SK-N-SH (cell line): ENCODE measurements around the gene ANKRD44. TPM values are rescaled to one million over a fixed set of nuclear protein-coding genes. Genes with fewer than 3 reads are reported as not detected.
A peak's percentile ranks its signal among the peaks of the same experiment; 100 is the strongest.

Experiments used
- CTCF ChIA-PET: fragments of 300-600, 350-600 bp; formaldehyde crosslinking; extraction: SDS; loops from one replicate; lab custom pipeline; 2021; lab: Yijun Ruan, JAX
- POLR2A ChIA-PET: fragments of 350-600 bp; sonication (Branson Sonifier 250); formaldehyde crosslinking; extraction: SDS; loops from one replicate; lab custom pipeline; 2020; ENCODE audit warnings: antibody characterized with exemption, inconsistent platforms; lab: Yijun Ruan, JAX
- DNase-seq: peaks from one replicate; pipeline ENCODE4 v3.0.0; 2012
- H2AFZ ChIP-seq: fragments of 200-600 bp; sonication (generic); 2 replicates; pipeline ENCODE4 v1.8.1; 2016; ENCODE audit warnings: antibody characterized with exemption, mild to moderate bottlenecking, low read depth
- H3F3A ChIP-seq: fragments of 200-600 bp; sonication (generic); replicated peaks from 2 replicates; pipeline ENCODE3; 2016; ENCODE audit warnings: antibody characterized with exemption, mild to moderate bottlenecking; ENCODE audit not compliant: insufficient read depth
- H3K27ac ChIP-seq, 2 experiments: fragments of 200-500 bp in 1 of 2; fragments of 200-600 bp in 1 of 2; sonication (Bioruptor generic) in 1 of 2; sonication (generic), shearing (Covaris generic) in 1 of 2; 2 replicates each; pipeline versions ENCODE4 v1.5.1 to v1.6.1; 2014 to 2016; ENCODE audit warnings: low read depth in 2 of 2, inconsistent platforms in 1 of 2, low read length in 1 of 2, mild to moderate bottlenecking in 1 of 2, mixed read lengths in 1 of 2
- H3K27me3 ChIP-seq: fragments of 200-600 bp; sonication (generic), shearing (Covaris generic); 2 replicates; pipeline ENCODE4 v1.6.1; 2016; ENCODE audit warnings: mixed run types; ENCODE audit not compliant: insufficient read depth
- H3K36me3 ChIP-seq, 2 experiments: fragments of 200-500 bp in 1 of 2; fragments of 200-600 bp in 1 of 2; sonication (Bioruptor generic) in 1 of 2; sonication (generic) in 1 of 2; replicated peaks in 1 of 2; 2 replicates each; pipeline versions ENCODE3 to v1.5.1; 2014 to 2016; ENCODE audit warnings: low read length in 1 of 2, mild to moderate bottlenecking in 1 of 2; ENCODE audit not compliant: insufficient read depth in 2 of 2, control insufficient read depth in 1 of 2
- H3K4me1 ChIP-seq, 2 experiments: fragments of 200-500 bp in 1 of 2; fragments of 200-600 bp in 1 of 2; sonication (Bioruptor generic) in 1 of 2; sonication (generic), shearing (Covaris generic) in 1 of 2; 2 replicates each; pipeline versions ENCODE4 v1.5.1 to v1.6.1; 2014 to 2016; ENCODE audit warnings: low read depth in 1 of 2, low read length in 1 of 2, mixed run types in 1 of 2; ENCODE audit not compliant: insufficient read depth in 2 of 2, control insufficient read depth in 1 of 2
- H3K4me2 ChIP-seq: fragments of 200-600 bp; sonication (generic), shearing (Covaris generic); 2 replicates; pipeline ENCODE4 v1.6.1; 2017; ENCODE audit warnings: mixed run types
- H3K4me3 ChIP-seq, 2 experiments: fragments of 200-500 bp in 1 of 2; fragments of 200-600 bp in 1 of 2; sonication (Bioruptor generic) in 1 of 2; sonication (generic), shearing (Covaris generic) in 1 of 2; 2 replicates each; pipeline versions ENCODE4 v1.5.1 to v1.8.1; 2014 to 2016; ENCODE audit warnings: low read depth in 2 of 2, inconsistent platforms in 1 of 2, low read length in 1 of 2, mild to moderate bottlenecking in 1 of 2, mixed read lengths in 1 of 2, moderate library complexity in 1 of 2
- H3K79me2 ChIP-seq: fragments of 200-600 bp; sonication (generic); 2 replicates; pipeline ENCODE4 v1.8.1; 2017; ENCODE audit warnings: mild to moderate bottlenecking; ENCODE audit not compliant: insufficient read depth
- H3K9ac ChIP-seq: fragments of 200-600 bp; sonication (generic); 2 replicates; pipeline ENCODE4 v1.6.1; 2017; ENCODE audit warnings: mixed run types
- H3K9me2 ChIP-seq: fragments of 200-600 bp; sonication (generic); 2 replicates; pipeline ENCODE4 v1.6.1; 2017; ENCODE audit warnings: mixed run types
- H3K9me3 ChIP-seq: fragments of 200-600 bp; sonication (generic); 2 replicates; pipeline ENCODE4 v1.6.1; 2017; ENCODE audit warnings: mixed run types, mild to moderate bottlenecking, moderate library complexity
- H4K20me1 ChIP-seq: fragments of 200-600 bp; sonication (generic); 2 replicates; pipeline ENCODE4 v1.6.1; 2017; ENCODE audit warnings: mild to moderate bottlenecking, mixed run types; ENCODE audit not compliant: insufficient read depth
- EP300 ChIP-seq, 2 experiments: IDR thresholded peaks; 2 replicates each; pipeline versions ENCODE4 v1.4.0 to v1.6.1; 2012; ENCODE audit warnings: borderline replicate concordance in 1 of 2, low read depth in 1 of 2, low read length in 1 of 2
- EZH2phosphoT487 ChIP-seq: fragments of 200-600 bp; sonication (generic); IDR thresholded peaks from 2 replicates; pipeline ENCODE4 v1.6.1; 2017; ENCODE audit warnings: low read depth, mixed run types, mild to moderate bottlenecking, antibody characterized with exemption, moderate library complexity, borderline replicate concordance
- FOXJ3 ChIP-seq: sonication (generic); formaldehyde crosslinking; IDR thresholded peaks from 2 replicates; pipeline ENCODE4 v1.5.1; 2020; ENCODE audit warnings: mild to moderate bottlenecking, missing genetic modification reagents
- GATA2 ChIP-seq: sonication (generic); formaldehyde crosslinking; IDR thresholded peaks from 2 replicates; pipeline ENCODE4 v1.5.0; 2020; ENCODE audit warnings: mild to moderate bottlenecking, missing genetic modification reagents
- JUND ChIP-seq: IDR thresholded peaks from 2 replicates; pipeline ENCODE4 v1.4.0; 2012
- MEF2A ChIP-seq: IDR thresholded peaks from 2 replicates; pipeline ENCODE4 v1.4.0; 2012; ENCODE audit warnings: low read depth, borderline replicate concordance
- MXI1 ChIP-seq: IDR thresholded peaks from 2 replicates; pipeline ENCODE4 v1.6.1; 2012; ENCODE audit warnings: mild to moderate bottlenecking, low read depth, low read length, improper control_type of control experiment
- RAD21 ChIP-seq: IDR thresholded peaks from 2 replicates; pipeline ENCODE4 v1.6.1; 2012; ENCODE audit warnings: mild to moderate bottlenecking, low read length
- RFX5 ChIP-seq: IDR thresholded peaks from 2 replicates; pipeline ENCODE4 v1.6.1; 2012; ENCODE audit warnings: mild to moderate bottlenecking, improper control_type of control experiment, low read length
- SMC3 ChIP-seq: IDR thresholded peaks from 2 replicates; pipeline ENCODE4 v1.6.1; 2012; ENCODE audit warnings: low read depth, low read length, improper control_type of control experiment
- TEAD4 ChIP-seq: IDR thresholded peaks from 2 replicates; pipeline ENCODE4 v1.4.0; 2012; ENCODE audit warnings: mild to moderate bottlenecking, borderline replicate concordance; ENCODE audit not compliant: insufficient read depth
- WGBS: methylation state at CpG from one replicate; pipeline ENCODE4 v1.1.6; 2017; ENCODE audit warnings: low lambda C conversion rate; 5-methylcytosine and 5-hydroxymethylcytosine counted together
- polyA plus RNA-seq, 3 experiments: library from polyadenylated mRNA; depleted of rRNA; stranded (reverse); fragments of >200 nt; gene quantifications; 2 replicates each; pipeline ENCODE4 v1.2.3, GENCODE V29; 2012
- TF ChIP-seq, protein P1 (sequence below): fragments of 200-600 bp; sonication (generic); IDR thresholded peaks from 2 replicates; pipeline ENCODE4 v1.6.1; 2017; ENCODE audit warnings: antibody characterized with exemption, mild to moderate bottlenecking, moderate library complexity
- TF ChIP-seq, protein P2 (sequence below): IDR thresholded peaks from 2 replicates; pipeline ENCODE4 v1.4.0; 2012; ENCODE audit warnings: low read depth, borderline replicate concordance
- TF ChIP-seq, protein P3 (sequence below): fragments of 150-350 bp; IDR thresholded peaks from 2 replicates; pipeline ENCODE4 v1.6.1; 2017; ENCODE audit warnings: antibody characterized with exemption, low read length, low read depth, borderline replicate concordance
- TF ChIP-seq, protein P4 (sequence below): fragments of 150-350 bp; IDR thresholded peaks from 2 replicates; pipeline ENCODE4 v1.6.1; 2016; ENCODE audit warnings: mild to moderate bottlenecking, low read depth, low read length
- TF ChIP-seq, protein P5 (sequence below): IDR thresholded peaks from 2 replicates; pipeline ENCODE4 v1.6.1; 2012; ENCODE audit warnings: mild to moderate bottlenecking, low read depth, low read length, moderate library complexity

The ANKRD44 gene
- polyA plus RNA-seq, 1 of the 3 experiments (the other 2 are of a cell fraction) = 12.5 TPM

DNA sequence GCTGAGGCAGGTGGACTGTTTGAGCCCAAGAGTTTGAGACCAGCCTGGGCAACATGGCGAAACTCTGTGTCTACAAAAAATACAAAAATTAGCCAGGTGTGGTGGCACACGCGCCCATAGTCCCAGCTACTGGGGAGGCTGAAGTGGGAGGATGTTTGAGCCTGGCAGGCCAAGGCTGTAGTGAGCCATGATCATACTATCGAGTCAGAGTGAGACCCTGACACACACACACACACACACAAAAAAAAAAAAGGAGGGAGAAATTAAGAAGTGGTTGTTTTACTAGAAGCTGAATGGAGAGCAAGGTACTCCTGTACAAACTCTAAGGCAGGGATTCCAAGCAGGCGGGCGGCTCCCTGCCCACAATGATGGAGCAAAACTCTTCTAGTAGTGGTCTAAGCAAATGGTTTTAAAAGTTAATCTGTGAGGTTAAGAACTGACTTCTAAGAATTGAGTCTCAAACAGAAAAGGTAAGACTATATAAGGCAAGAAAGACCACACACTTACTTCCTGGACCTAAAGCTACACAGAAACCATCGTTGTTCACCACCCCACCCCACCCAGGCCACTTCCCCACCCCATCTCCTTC, 2.6 kb downstream of the ANKRD44 start:
- 89% methylated on average over 7 of the region's 7 CpGs for WGBS
- Histone ChIP-seq H3K27me3 (no peaks in the 10 kb centered on the region), H3K9me2 (no peaks in the 10 kb centered on the region), H2AFZ (no peak overlapping the region), H3K9ac (no peak overlapping the region), H3K4me1 (peaks cover 7 to 39% of the 10 kb centered on the region in 2 experiments; a peak in 3 of 4 replicates), H3K9me3 (no peaks in the 10 kb centered on the region), H3K4me3 (no peak overlapping the region), H3F3A (peaks cover 7% of the 10 kb centered on the region), H4K20me1 (no peaks in the 10 kb centered on the region), H3K27ac (peak overlapping the region in 1 of 2 experiments; percentile 94; a peak in 2 of 4 replicates), H3K79me2 (no peaks in the 10 kb centered on the region), H3K36me3 (peaks cover 0 to 4% of the 10 kb centered on the region in 2 experiments)
- POLR2A ChIA-PET = interaction anchor here (1.4 kb wide), 1 partner anchor 27 kb away, joined by 3 read pairs; no protein-coding TSS in a partner anchor
- CTCF ChIA-PET = interaction anchor here (0.6 to 6.2 kb wide), 13 partner anchors 11 to 232 kb away, joined by 3 to 55 read pairs (median 6); no protein-coding TSS in a partner anchor
- no peak for TF ChIP-seq MXI1
- TF ChIP-seq TEAD4 = no peak
- TF ChIP-seq, protein P1, sequence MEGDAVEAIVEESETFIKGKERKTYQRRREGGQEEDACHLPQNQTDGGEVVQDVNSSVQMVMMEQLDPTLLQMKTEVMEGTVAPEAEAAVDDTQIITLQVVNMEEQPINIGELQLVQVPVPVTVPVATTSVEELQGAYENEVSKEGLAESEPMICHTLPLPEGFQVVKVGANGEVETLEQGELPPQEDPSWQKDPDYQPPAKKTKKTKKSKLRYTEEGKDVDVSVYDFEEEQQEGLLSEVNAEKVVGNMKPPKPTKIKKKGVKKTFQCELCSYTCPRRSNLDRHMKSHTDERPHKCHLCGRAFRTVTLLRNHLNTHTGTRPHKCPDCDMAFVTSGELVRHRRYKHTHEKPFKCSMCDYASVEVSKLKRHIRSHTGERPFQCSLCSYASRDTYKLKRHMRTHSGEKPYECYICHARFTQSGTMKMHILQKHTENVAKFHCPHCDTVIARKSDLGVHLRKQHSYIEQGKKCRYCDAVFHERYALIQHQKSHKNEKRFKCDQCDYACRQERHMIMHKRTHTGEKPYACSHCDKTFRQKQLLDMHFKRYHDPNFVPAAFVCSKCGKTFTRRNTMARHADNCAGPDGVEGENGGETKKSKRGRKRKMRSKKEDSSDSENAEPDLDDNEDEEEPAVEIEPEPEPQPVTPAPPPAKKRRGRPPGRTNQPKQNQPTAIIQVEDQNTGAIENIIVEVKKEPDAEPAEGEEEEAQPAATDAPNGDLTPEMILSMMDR = no peak
- no peak for TF ChIP-seq MEF2A
- no peak for TF ChIP-seq EZH2phosphoT487
- TF ChIP-seq, protein P2, sequence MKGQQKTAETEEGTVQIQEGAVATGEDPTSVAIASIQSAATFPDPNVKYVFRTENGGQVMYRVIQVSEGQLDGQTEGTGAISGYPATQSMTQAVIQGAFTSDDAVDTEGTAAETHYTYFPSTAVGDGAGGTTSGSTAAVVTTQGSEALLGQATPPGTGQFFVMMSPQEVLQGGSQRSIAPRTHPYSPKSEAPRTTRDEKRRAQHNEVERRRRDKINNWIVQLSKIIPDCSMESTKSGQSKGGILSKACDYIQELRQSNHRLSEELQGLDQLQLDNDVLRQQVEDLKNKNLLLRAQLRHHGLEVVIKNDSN = no peak
- TF ChIP-seq, protein P3, sequence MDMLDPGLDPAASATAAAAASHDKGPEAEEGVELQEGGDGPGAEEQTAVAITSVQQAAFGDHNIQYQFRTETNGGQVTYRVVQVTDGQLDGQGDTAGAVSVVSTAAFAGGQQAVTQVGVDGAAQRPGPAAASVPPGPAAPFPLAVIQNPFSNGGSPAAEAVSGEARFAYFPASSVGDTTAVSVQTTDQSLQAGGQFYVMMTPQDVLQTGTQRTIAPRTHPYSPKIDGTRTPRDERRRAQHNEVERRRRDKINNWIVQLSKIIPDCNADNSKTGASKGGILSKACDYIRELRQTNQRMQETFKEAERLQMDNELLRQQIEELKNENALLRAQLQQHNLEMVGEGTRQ = no peak
- no peak for TF ChIP-seq EP300 (IDR thresholded peaks at IDR 0.05; ENCODE audit: borderline replicate concordance in 1 of 2, low read depth in 1 of 2, low read length in 1 of 2)
- no peak for TF ChIP-seq RFX5
- no peak for TF ChIP-seq RAD21
- TF ChIP-seq, all 33 proteins: peak for 0
- DNase-seq = no peak
- no peak overlapping the region for H3K4me2 ChIP-seq

DNA sequence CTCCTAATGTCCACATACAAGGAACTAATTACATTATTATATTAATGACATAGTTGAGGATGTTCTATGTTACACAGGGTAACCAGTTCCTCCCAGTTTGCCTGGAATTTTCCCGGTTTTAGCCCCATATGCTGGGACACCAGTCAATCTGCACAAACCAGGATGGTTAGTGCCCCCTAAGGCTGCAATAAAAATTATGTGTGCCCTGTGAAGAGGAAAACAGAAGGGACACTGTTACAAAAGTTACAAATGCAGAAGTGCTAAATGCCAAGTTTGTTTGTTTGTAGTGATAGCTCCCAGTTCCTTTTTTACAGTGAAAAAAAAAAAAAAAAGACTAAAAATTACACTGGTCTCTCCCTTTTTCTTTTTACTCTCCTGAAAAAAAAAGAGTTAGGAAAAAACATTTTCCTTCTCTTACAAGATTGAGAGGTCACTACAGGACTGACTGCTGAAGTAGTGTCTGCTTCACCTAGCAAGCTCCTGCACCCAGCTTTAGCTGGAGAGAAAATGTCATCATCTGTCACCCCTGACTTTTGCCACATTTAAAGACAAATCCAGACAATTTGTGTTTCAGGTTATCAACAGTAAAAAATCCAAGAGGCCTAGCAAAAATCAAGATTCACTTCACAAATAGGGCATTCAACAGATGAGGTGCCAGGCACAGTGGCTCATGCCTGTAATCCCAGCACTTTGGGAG, 3.2 kb downstream of the ANKRD44 start:
- no peak overlapping the region for H3K9ac ChIP-seq
- H3F3A ChIP-seq = peaks cover 7% of the 10 kb centered on the region
- 62% methylated on average over 1 of the region's 1 CpG for WGBS
- H3K9me3 ChIP-seq = no peaks in the 10 kb centered on the region
- ChIA-PET CTCF (interaction anchor here (0.6 to 6.2 kb wide), 11 partner anchors 11 to 198 kb away, joined by 3 to 55 read pairs (median 6); no protein-coding TSS in a partner anchor), POLR2A (no interaction called here)
- DNase-seq = peak; percentile 45
- H2AFZ ChIP-seq = no peak overlapping the region
- H3K27ac ChIP-seq = peak overlapping the region in 1 of 2 experiments; percentile 66; a peak in 2 of 4 replicates
- H3K4me1 ChIP-seq = peaks cover 7 to 38% of the 10 kb centered on the region in 2 experiments; a peak in 3 of 4 replicates
- H3K79me2 ChIP-seq = no peaks in the 10 kb centered on the region
- H3K9me2 ChIP-seq = no peaks in the 10 kb centered on the region
- no peaks in the 10 kb centered on the region for H3K27me3 ChIP-seq
- no peak overlapping the region for H3K4me3 ChIP-seq
- H4K20me1 ChIP-seq = no peaks in the 10 kb centered on the region
- peaks cover 0 to 5% of the 10 kb centered on the region in 2 experiments for H3K36me3 ChIP-seq
- no peak overlapping the region for H3K4me2 ChIP-seq
- TF ChIP-seq JUND (no peak), SMC3 (peak; percentile 22; the same call in 1 of the 2 replicates), GATA2 (CRISPR knock-in tag) (no peak), FOXJ3 (no peak), MXI1 (no peak)
- TF ChIP-seq, protein P4, sequence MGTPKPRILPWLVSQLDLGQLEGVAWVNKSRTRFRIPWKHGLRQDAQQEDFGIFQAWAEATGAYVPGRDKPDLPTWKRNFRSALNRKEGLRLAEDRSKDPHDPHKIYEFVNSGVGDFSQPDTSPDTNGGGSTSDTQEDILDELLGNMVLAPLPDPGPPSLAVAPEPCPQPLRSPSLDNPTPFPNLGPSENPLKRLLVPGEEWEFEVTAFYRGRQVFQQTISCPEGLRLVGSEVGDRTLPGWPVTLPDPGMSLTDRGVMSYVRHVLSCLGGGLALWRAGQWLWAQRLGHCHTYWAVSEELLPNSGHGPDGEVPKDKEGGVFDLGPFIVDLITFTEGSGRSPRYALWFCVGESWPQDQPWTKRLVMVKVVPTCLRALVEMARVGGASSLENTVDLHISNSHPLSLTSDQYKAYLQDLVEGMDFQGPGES = no peak
- TF ChIP-seq, protein P5, sequence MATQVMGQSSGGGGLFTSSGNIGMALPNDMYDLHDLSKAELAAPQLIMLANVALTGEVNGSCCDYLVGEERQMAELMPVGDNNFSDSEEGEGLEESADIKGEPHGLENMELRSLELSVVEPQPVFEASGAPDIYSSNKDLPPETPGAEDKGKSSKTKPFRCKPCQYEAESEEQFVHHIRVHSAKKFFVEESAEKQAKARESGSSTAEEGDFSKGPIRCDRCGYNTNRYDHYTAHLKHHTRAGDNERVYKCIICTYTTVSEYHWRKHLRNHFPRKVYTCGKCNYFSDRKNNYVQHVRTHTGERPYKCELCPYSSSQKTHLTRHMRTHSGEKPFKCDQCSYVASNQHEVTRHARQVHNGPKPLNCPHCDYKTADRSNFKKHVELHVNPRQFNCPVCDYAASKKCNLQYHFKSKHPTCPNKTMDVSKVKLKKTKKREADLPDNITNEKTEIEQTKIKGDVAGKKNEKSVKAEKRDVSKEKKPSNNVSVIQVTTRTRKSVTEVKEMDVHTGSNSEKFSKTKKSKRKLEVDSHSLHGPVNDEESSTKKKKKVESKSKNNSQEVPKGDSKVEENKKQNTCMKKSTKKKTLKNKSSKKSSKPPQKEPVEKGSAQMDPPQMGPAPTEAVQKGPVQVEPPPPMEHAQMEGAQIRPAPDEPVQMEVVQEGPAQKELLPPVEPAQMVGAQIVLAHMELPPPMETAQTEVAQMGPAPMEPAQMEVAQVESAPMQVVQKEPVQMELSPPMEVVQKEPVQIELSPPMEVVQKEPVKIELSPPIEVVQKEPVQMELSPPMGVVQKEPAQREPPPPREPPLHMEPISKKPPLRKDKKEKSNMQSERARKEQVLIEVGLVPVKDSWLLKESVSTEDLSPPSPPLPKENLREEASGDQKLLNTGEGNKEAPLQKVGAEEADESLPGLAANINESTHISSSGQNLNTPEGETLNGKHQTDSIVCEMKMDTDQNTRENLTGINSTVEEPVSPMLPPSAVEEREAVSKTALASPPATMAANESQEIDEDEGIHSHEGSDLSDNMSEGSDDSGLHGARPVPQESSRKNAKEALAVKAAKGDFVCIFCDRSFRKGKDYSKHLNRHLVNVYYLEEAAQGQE = no peak
